ENCODE measurements around the gene MYBL2. TPM values are rescaled to one million over a fixed set of nuclear protein-coding genes. Genes with fewer than 3 reads are reported as not detected.
"Not testable (repeated sequence)": the region's sequence is repeated elsewhere in the genome, so short reads cannot be mapped to it uniquely, and the experiment has no call there.

MYBL2 gene
- total RNA-seq, result 10 to 100 TPM in 1 of 4 donors, 1 to 10 TPM in 3; 1.5 to 27.2 (median 2.6) TPM

- Histone ChIP-seq H3K27me3 (peaks cover 0 to 9% of the 10 kb centered on the region in 2 donors), H3K4me1 (peaks cover 6 to 30% (median 7%) of the 10 kb centered on the region in 4 donors), H3K36me3 (no peaks in the 10 kb centered on the region), H3K27ac (peak within 1 kb of the TSS in 2 of 4 donors; percentile 42 to 75), H3K9me3 (no peaks in the 10 kb centered on the region), H3K4me3 (peak within 1 kb of the TSS; percentile 39 to 72 (median 50))
- no peak for TF ChIP-seq POLR2A (IDR thresholded peaks at IDR 0.05)
- no peak for TF ChIP-seq CTCF (IDR thresholded peaks at IDR 0.05)
- peak; percentile 69 to 85 (median 79) for DNase-seq
These were observed at the start of gene MYBL2 for GRCh38 chr20:43666376-43667328. TSS of gene MYBL2 (plus strand) at chr20:43667114. CDS start at chr20:43667284, 170 bp downstream.

GRCh38 chr20:43631598-43631997 lies 35.3 kb upstream of the MYBL2 start:
- TF ChIP-seq POLR2A (IDR thresholded peaks at IDR 0.05), result no peak
- TF ChIP-seq CTCF (IDR thresholded peaks at IDR 0.05), result no peak
- H3K27me3 ChIP-seq, result no peaks in the 10 kb centered on the region
- no peaks in the 10 kb centered on the region for H3K9me3 ChIP-seq
- no peak for DNase-seq
- H3K4me3 ChIP-seq, result no peak overlapping the region
- H3K4me1 ChIP-seq, result no peaks in the 10 kb centered on the region
- H3K27ac ChIP-seq, result no peak overlapping the region
- peaks cover 0 to 10% (median 0%) of the 10 kb centered on the region in 3 donors for H3K36me3 ChIP-seq

GRCh38 chr20:43636429-43636828 lies 30.5 kb upstream of the MYBL2 start:
- no peak for TF ChIP-seq CTCF (IDR thresholded peaks at IDR 0.05)
- TF ChIP-seq POLR2A (IDR thresholded peaks at IDR 0.05), result no peak
- Histone ChIP-seq H3K36me3 (peaks cover 0 to 51% (median 0%) of the 10 kb centered on the region in 3 donors), H3K4me1 (no peaks in the 10 kb centered on the region), H3K9me3 (no peaks in the 10 kb centered on the region), H3K4me3 (no peak overlapping the region), H3K27ac (no peak overlapping the region), H3K27me3 (no peaks in the 10 kb centered on the region)
- DNase-seq, result no peak

- Histone ChIP-seq H3K9me3 (no peaks in the 10 kb centered on the region), H3K27ac (no peak overlapping the region), H3K4me1 (no peaks in the 10 kb centered on the region), H3K4me3 (no peak overlapping the region), H3K36me3 (peaks cover 0 to 62% (median 0%) of the 10 kb centered on the region in 3 donors), H3K27me3 (no peaks in the 10 kb centered on the region)
- no peak for DNase-seq
- TF ChIP-seq CTCF (IDR thresholded peaks at IDR 0.05), result no peak
- no peak for TF ChIP-seq POLR2A (IDR thresholded peaks at IDR 0.05)
These were observed 24.4 kb upstream of the MYBL2 start for GRCh38 chr20:43642548-43642947.

- H3K27me3 ChIP-seq, result no peaks in the 10 kb centered on the region
- TF ChIP-seq POLR2A (IDR thresholded peaks at IDR 0.05) (no peak), CTCF (IDR thresholded peaks at IDR 0.05) (no peak)
- no peaks in the 10 kb centered on the region for H3K9me3 ChIP-seq
- no peak overlapping the region for H3K4me3 ChIP-seq
- no peaks in the 10 kb centered on the region for H3K4me1 ChIP-seq
- peaks cover 0 to 15% (median 0%) of the 10 kb centered on the region in 3 donors for H3K36me3 ChIP-seq
- no peak overlapping the region for H3K27ac ChIP-seq
- peak in 1 of 3 donors; percentile 48 for DNase-seq
These were observed 15.9 kb upstream of the MYBL2 start for GRCh38 chr20:43650997-43651525.

GRCh38 chr20:43651650-43652184 lies 15.2 kb upstream of the MYBL2 start:
- H3K36me3 ChIP-seq, H3K27me3 ChIP-seq, H3K9me3 ChIP-seq, H3K4me3 ChIP-seq, H3K4me1 ChIP-seq, H3K27ac ChIP-seq, DNase-seq: not testable (repeated sequence)

Measured in Peyer's patch (tissue), 4 donors.